Testis (tissue), 2 donors: ENCODE data around the gene MOB2.

Source experiments
- CTCF ChIP-seq, 3 experiments: fragments of 450-650 bp in 2 of 3; fragments of 200-600 bp in 1 of 3; sonication (generic) in 1 of 3; IDR thresholded peaks; one replicate each; pipeline ENCODE4 v1.5.1; 2016 to 2019; ENCODE audit warnings: antibody characterized with exemption in 3 of 3, mild to moderate bottlenecking in 2 of 3, moderate library complexity in 1 of 3
- POLR2A ChIP-seq: fragments of 450-650 bp; IDR thresholded peaks from one replicate; pipeline ENCODE4 v1.6.1; 2017; ENCODE audit warnings: antibody characterized with exemption, mild to moderate bottlenecking, moderate library complexity

- TF ChIP-seq POLR2A = no peak
- no peak for TF ChIP-seq CTCF (IDR thresholded peaks at IDR 0.05)
Measured at GRCh38 chr11:1523779-1524178, 37.2 kb upstream of the MOB2 start.
